ENCODE results near the gene TSPEAR. TPM values are rescaled to one million over a fixed set of nuclear protein-coding genes. Genes with fewer than 3 reads are reported as not detected.

Gene TSPEAR
- total RNA-seq, 4 donors from 2014 or later: 0.18 to 0.69 (median 0.51) TPM; not detected in 1

DNA sequence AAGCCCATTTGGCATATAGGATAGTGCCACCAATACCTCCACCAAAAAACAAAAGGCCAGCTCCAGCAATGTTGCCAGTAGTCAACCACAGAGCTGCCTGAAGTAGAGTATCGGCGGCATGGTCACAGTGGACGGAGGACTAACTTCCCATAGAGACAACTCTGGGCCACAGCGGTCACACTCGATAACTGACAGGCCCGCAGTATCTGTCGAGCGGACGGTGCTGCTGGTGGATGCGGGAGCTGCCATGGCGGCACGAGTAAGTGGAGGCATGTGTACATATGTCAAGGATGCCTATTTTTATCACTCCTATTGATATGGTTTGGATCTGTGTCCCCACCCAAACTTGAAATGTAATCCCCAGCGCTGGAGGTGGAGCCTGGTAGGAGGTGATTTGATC, 33.5 kb downstream of the TSPEAR start:
- TF ChIP-seq POLR2A (IDR thresholded peaks at IDR 0.05): no peak
- TF ChIP-seq, protein P1, sequence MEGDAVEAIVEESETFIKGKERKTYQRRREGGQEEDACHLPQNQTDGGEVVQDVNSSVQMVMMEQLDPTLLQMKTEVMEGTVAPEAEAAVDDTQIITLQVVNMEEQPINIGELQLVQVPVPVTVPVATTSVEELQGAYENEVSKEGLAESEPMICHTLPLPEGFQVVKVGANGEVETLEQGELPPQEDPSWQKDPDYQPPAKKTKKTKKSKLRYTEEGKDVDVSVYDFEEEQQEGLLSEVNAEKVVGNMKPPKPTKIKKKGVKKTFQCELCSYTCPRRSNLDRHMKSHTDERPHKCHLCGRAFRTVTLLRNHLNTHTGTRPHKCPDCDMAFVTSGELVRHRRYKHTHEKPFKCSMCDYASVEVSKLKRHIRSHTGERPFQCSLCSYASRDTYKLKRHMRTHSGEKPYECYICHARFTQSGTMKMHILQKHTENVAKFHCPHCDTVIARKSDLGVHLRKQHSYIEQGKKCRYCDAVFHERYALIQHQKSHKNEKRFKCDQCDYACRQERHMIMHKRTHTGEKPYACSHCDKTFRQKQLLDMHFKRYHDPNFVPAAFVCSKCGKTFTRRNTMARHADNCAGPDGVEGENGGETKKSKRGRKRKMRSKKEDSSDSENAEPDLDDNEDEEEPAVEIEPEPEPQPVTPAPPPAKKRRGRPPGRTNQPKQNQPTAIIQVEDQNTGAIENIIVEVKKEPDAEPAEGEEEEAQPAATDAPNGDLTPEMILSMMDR (IDR thresholded peaks at IDR 0.05): no peak

DNA sequence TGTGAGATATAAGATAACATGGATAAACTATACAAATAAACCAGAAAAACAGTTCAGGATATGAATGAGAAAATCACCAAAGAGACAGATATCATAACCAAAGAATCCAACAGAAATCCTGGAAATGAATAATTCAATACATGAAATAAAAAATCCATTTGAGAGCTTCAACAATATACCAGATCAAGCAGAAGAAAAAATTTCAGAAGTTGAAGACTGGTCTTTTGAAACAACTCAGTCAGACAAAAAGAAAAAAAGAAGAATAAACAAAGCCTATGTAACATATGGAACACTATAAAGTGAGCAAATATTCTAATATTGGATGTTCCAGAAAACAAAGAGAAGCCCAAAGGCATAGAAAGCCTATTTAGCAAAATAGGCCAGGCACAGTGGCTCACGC, 39.5 kb downstream of the TSPEAR start:
- Histone ChIP-seq H3K9me3 (peaks cover 0 to 6% of the 10 kb centered on the region in 2 donors), H3K36me3 (no peaks in the 10 kb centered on the region), H3K4me1 (no peaks in the 10 kb centered on the region), H3K27me3 (no peaks in the 10 kb centered on the region), H3K4me3 (no peak overlapping the region), H3K27ac (no peak overlapping the region)
- TF ChIP-seq, protein P1 (IDR thresholded peaks at IDR 0.05): no peak
- no peak for TF ChIP-seq POLR2A (IDR thresholded peaks at IDR 0.05)
- DNase-seq: no peak
- intact Hi-C loops (cut with DNase I; ENCODE audit: low total_unique reads): no loop called here

More for the DNA sequence above, 33.5 kb downstream of the TSPEAR start:
- no peak for DNase-seq
- Histone ChIP-seq H3K9me3 (no peaks in the 10 kb centered on the region), H3K36me3 (no peaks in the 10 kb centered on the region), H3K27me3 (no peaks in the 10 kb centered on the region), H3K27ac (no peak overlapping the region), H3K4me3 (no peak overlapping the region), H3K4me1 (no peaks in the 10 kb centered on the region)
- intact Hi-C loops (cut with DNase I; ENCODE audit: low total_unique reads): no loop called here

DNA sequence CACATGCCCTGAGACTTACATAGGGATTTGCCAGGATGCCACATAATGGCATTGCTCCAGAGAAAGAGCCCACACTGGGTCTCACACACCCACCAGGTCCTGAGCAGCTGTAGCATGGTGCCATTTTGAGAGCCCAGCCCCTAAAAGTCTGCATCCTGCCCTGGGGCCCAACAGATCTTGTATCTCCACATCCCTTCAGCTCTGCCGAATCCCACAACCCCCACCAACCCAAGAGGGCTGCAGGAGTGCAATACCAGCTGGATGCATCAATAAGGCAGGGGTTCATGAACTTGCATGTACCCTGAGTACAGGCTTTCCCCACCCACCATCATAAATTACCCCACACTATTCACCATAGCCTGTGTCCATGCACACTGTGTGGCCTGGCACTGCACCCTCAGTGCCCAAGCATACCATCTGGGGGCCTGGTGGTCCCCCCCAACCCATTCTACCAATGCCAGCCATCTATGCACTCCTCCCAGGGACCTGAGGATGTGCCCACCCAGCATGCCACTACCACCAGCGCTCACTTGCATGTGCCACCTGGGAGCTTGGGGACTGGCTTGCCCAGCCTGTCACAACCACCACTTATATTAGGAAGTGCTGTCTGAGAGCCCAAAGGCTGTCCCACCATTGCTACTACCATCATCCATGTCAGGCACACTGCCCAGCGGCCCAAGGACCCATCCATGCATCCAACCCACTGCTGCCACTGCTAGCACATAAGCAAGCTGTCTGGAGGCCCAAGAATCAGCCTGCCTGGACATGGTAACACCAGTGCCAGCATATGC, 40.5 kb downstream of the TSPEAR start:
- H3K9me3 ChIP-seq: peaks cover 0 to 6% of the 10 kb centered on the region in 2 donors
- H3K27me3 ChIP-seq: no peaks in the 10 kb centered on the region
- no peak overlapping the region for H3K4me3 ChIP-seq
- intact Hi-C loops (cut with DNase I; ENCODE audit: low total_unique reads): no loop called here
- no peaks in the 10 kb centered on the region for H3K4me1 ChIP-seq
- H3K27ac ChIP-seq: no peak overlapping the region
- DNase-seq: no peak
- TF ChIP-seq POLR2A (IDR thresholded peaks at IDR 0.05): no peak
- TF ChIP-seq, protein P1 (IDR thresholded peaks at IDR 0.05): no peak
- H3K36me3 ChIP-seq: no peaks in the 10 kb centered on the region

DNA sequence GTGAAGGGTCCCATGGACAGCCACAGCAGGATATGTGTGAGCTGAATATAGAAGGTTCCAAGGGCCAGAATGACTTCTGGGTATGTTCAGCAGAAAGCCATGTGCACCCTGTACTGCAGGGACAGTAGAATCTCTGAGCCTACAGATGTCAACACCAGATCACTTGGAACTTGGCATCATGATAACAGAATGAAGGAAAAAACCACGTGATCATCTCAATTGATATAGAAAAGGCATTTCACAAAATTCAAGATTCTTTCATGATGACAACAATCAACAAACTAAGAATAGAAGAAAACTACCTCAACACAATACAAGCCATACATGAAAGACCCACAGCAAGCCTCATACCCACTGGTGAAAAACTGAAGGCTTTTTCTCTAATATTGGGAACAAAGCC, 43.8 kb downstream of the TSPEAR start:
- no peak for DNase-seq
- Histone ChIP-seq H3K27me3 (no peaks in the 10 kb centered on the region), H3K9me3 (peaks cover 0 to 6% of the 10 kb centered on the region in 2 donors), H3K36me3 (no peaks in the 10 kb centered on the region), H3K27ac (no peak overlapping the region), H3K4me1 (no peaks in the 10 kb centered on the region), H3K4me3 (no peak overlapping the region)
- no peak for TF ChIP-seq POLR2A (IDR thresholded peaks at IDR 0.05)
- TF ChIP-seq, protein P1 (IDR thresholded peaks at IDR 0.05): no peak
- intact Hi-C loops (cut with DNase I; ENCODE audit: low total_unique reads): no loop called here
